ENCODE results near the gene PARD3. TPM values are rescaled to one million over a fixed set of nuclear protein-coding genes. Genes with fewer than 3 reads are reported as not detected.

The PARD3 gene
- total RNA-seq, 1 donor from 2014 or later, result 58.7 TPM

DNA sequence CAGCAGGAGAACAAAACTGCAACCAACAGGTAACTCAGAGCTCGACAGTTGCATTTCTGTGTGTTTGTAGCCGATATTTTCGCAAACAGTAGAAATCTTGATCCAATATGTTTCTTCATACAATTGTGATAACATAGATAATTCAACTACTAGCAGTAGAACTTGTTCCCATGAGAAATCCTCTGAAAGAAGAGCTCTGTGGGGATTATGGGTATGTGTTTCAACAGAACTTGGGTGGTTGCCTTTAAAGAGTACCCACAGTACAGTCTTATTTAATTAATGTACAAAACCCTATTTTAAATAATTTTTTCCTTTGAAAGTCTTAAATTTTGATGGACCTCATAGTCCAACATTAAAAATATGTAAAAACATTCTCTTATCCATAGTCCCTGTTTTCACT lies 266.1 kb downstream of the PARD3 start:
- Mint-ChIP-seq H3K36me3 (peaks cover 3% of the 10 kb centered on the region), H3K4me3 (no peak overlapping the region), H3K27me3 (ENCODE audit: insufficient read depth, low read depth) (peaks cover 3% of the 10 kb centered on the region), H3K4me1 (peaks cover 16% of the 10 kb centered on the region), H3K27ac (no peak overlapping the region), H3K9me3 (no peaks in the 10 kb centered on the region)
- H3K9me3 ChIP-seq (ENCODE audit: low read depth), result no peaks in the 10 kb centered on the region
- no peaks in the 10 kb centered on the region for H3K4me1 ChIP-seq
- no peaks in the 10 kb centered on the region for H4K20me1 ChIP-seq (ENCODE audit: low read depth)
- H3K4me2 ChIP-seq, result no peak overlapping the region
- no peak overlapping the region for H3K9ac ChIP-seq
- H3K27me3 ChIP-seq, result no peaks in the 10 kb centered on the region
- peaks cover 31% of the 10 kb centered on the region for H3K79me2 ChIP-seq (ENCODE audit: low read depth)
- no peak overlapping the region for H2AFZ ChIP-seq (replicated peaks)
- H3K36me3 ChIP-seq, result no peaks in the 10 kb centered on the region
- no peak overlapping the region for H3K4me3 ChIP-seq
- no peak for DNase-seq (ENCODE audit: low spot score)
- TF ChIP-seq, protein P1, sequence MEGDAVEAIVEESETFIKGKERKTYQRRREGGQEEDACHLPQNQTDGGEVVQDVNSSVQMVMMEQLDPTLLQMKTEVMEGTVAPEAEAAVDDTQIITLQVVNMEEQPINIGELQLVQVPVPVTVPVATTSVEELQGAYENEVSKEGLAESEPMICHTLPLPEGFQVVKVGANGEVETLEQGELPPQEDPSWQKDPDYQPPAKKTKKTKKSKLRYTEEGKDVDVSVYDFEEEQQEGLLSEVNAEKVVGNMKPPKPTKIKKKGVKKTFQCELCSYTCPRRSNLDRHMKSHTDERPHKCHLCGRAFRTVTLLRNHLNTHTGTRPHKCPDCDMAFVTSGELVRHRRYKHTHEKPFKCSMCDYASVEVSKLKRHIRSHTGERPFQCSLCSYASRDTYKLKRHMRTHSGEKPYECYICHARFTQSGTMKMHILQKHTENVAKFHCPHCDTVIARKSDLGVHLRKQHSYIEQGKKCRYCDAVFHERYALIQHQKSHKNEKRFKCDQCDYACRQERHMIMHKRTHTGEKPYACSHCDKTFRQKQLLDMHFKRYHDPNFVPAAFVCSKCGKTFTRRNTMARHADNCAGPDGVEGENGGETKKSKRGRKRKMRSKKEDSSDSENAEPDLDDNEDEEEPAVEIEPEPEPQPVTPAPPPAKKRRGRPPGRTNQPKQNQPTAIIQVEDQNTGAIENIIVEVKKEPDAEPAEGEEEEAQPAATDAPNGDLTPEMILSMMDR (IDR thresholded peaks at IDR 0.05), result no peak
- TF ChIP-seq EZH2phosphoT487 (IDR thresholded peaks at IDR 0.05), result no peak
- TF ChIP-seq EZH2 (IDR thresholded peaks at IDR 0.05), result no peak
- no peaks in the 10 kb centered on the region for H3F3A ChIP-seq (ENCODE audit: low read depth)
- H3K27ac ChIP-seq, result no peak overlapping the region

DNA sequence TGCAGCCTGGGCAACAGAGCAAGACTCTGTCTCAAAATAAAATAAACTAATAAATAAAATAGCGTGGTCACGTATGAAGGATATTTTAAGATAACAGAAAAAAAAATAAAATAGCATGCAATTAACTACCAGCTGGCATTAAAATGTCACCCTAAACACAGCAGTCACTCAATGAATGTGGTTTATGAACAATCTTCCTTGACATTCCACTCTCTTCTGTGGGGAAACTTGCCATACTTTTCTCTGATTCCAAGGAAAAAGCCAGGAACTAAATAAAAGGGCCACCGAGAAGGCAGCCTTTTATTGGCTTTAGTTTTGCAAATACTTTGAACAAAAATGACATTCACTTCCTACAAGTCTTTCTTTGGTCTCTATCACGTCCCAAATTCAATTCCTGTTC lies 266.6 kb downstream of the PARD3 start:
- no peaks in the 10 kb centered on the region for H3K36me3 ChIP-seq
- no peak for TF ChIP-seq EZH2 (IDR thresholded peaks at IDR 0.05)
- no peak for TF ChIP-seq EZH2phosphoT487 (IDR thresholded peaks at IDR 0.05)
- TF ChIP-seq, protein P1 (IDR thresholded peaks at IDR 0.05), result no peak
- Mint-ChIP-seq H3K36me3 (peaks cover 3% of the 10 kb centered on the region), H3K4me1 (peaks cover 18% of the 10 kb centered on the region), H3K27me3 (ENCODE audit: insufficient read depth, low read depth) (peaks cover 3% of the 10 kb centered on the region), H3K9me3 (no peaks in the 10 kb centered on the region), H3K27ac (no peak overlapping the region), H3K4me3 (no peak overlapping the region)
- H3K4me1 ChIP-seq, result no peaks in the 10 kb centered on the region
- peaks cover 26% of the 10 kb centered on the region for H3K79me2 ChIP-seq (ENCODE audit: low read depth)
- no peaks in the 10 kb centered on the region for H3K9me3 ChIP-seq (ENCODE audit: low read depth)
- no peak overlapping the region for H3K9ac ChIP-seq
- H3K27me3 ChIP-seq, result no peaks in the 10 kb centered on the region
- DNase-seq (ENCODE audit: low spot score), result no peak
- no peak overlapping the region for H2AFZ ChIP-seq (replicated peaks)
- no peak overlapping the region for H3K4me2 ChIP-seq
- no peak overlapping the region for H3K27ac ChIP-seq
- no peaks in the 10 kb centered on the region for H3F3A ChIP-seq (ENCODE audit: low read depth)
- no peaks in the 10 kb centered on the region for H4K20me1 ChIP-seq (ENCODE audit: low read depth)
- no peak overlapping the region for H3K4me3 ChIP-seq

DNA sequence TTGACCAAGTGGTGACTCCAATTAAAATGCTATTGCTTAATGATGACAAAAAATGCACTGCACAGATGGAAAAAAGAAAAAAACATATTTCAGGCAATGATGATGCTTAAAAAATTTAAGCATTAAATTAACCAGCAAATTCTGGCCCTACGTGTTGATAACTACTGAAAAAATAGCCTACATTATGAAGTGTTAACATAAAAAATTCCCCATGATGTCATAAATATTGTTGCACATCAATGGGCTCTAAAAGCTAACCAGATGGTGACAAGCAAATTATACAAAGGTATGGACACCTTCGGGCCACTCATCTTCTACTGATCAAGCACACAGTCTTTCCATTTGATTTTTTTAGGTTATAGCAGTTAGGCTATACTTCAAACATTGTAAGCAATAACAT lies 267.4 kb downstream of the PARD3 start:
- H3K27ac Mint-ChIP-seq, result no peak overlapping the region

More for the DNA sequence above, 267.4 kb downstream of the PARD3 start:
- DNase-seq (ENCODE audit: low spot score), result no peak
- Histone ChIP-seq H3K27ac (no peak overlapping the region), H3K79me2 (ENCODE audit: low read depth) (peaks cover 23% of the 10 kb centered on the region), H3K36me3 (no peaks in the 10 kb centered on the region), H2AFZ (replicated peaks) (no peak overlapping the region), H3K9ac (no peak overlapping the region), H3F3A (ENCODE audit: low read depth) (no peaks in the 10 kb centered on the region), H3K4me2 (no peak overlapping the region), H4K20me1 (ENCODE audit: low read depth) (no peaks in the 10 kb centered on the region), H3K9me3 (ENCODE audit: low read depth) (no peaks in the 10 kb centered on the region), H3K4me3 (no peak overlapping the region), H3K4me1 (no peaks in the 10 kb centered on the region), H3K27me3 (no peaks in the 10 kb centered on the region)
- Mint-ChIP-seq H3K36me3 (peaks cover 3% of the 10 kb centered on the region), H3K4me3 (no peak overlapping the region), H3K4me1 (peaks cover 18% of the 10 kb centered on the region), H3K27me3 (ENCODE audit: insufficient read depth, low read depth) (peaks cover 3% of the 10 kb centered on the region), H3K9me3 (no peaks in the 10 kb centered on the region)
- no peak for TF ChIP-seq EZH2phosphoT487 (IDR thresholded peaks at IDR 0.05)
- TF ChIP-seq, protein P1 (IDR thresholded peaks at IDR 0.05), result no peak
- no peak for TF ChIP-seq EZH2 (IDR thresholded peaks at IDR 0.05)

All from neural progenitor cell (in vitro differentiated cells).